GM12875 (cell line): ENCODE results near the gene CUTA.
A peak's percentile ranks its signal among the peaks of the same experiment; 100 is the strongest.

Source experiments
- H3K4me3 ChIP-seq: one replicate; pipeline ENCODE4 v1.5.1; 2011; ENCODE audit warnings: low read depth, low read length, control low read depth
- CTCF ChIP-seq: IDR thresholded peaks from 2 replicates; pipeline ENCODE4 v1.5.1; 2011; ENCODE audit warnings: low read depth, mild to moderate bottlenecking, control low read depth, inconsistent platforms, low read length, moderate library complexity, borderline replicate concordance; ENCODE audit not compliant: insufficient read depth

CUTA gene

DNA sequence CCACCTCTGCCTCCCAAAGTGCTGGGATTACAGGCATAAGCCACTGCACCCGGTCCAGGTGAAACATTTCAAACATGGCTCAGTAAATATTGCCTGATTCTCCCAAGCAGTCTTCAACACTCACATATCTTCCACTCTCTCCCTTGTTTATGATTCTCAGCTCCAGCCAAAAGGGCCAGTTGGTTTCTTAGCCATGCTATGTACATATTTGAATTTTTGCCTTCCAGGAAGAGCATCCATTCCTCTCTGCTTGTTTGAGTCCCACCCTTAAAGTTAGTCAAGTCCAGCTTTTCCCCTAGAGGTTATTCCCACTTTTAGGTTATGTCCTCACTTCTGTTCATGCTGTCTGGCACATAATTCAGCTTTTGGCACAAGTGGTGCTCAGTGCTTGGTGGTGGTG is 20.4 kb downstream of the CUTA start:
- no peak overlapping the region for H3K4me3 ChIP-seq
- TF ChIP-seq CTCF: no peak

- peak overlapping the region; percentile 79 for H3K4me3 ChIP-seq
- TF ChIP-seq CTCF: no peak
Observed at GRCh38 chr6:33392979-33393378, 24.9 kb downstream of the CUTA start.

- TF ChIP-seq CTCF: no peak
Observed at GRCh38 chr6:33392595-33392948, 25.3 kb downstream of the CUTA start.

DNA sequence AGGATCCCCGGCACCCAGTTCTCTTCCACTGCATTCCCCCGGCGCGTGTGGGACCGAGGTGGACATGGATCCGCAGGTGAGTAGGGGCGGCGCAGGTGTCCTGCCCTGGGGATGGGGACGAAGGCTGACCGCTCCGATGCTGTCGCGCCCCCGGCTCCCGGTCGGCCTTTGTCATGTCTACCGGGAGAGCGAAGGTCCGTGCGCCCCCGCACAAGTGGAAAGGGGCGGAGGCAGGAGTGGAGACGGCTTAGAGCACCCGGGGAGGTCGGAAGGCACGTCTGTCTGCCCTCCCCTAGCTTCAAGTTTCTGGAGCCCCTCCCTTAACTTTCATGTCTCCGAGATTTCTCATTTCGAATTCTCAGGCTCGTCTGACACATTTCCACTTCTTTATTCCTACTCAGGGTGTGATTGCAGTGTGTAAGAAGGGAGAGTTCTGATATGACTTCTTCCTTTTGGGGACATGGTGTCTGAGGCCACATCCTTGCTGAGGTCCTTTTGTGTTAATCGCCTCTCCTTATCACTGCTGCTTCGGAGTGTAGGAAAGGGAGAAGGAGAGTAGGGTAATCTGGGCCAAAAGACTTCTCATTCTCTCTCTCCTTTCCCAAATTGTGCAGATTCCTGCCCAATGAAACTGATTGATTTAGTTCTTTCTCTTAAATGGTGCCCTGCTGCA is 25.8 kb downstream of the CUTA start:
- TF ChIP-seq CTCF: no peak
- H3K4me3 ChIP-seq: peak overlapping the region; percentile 79

More at GRCh38 chr6:33392595-33392948, 25.3 kb downstream of the CUTA start:
- peak overlapping the region; percentile 79 for H3K4me3 ChIP-seq

DNA sequence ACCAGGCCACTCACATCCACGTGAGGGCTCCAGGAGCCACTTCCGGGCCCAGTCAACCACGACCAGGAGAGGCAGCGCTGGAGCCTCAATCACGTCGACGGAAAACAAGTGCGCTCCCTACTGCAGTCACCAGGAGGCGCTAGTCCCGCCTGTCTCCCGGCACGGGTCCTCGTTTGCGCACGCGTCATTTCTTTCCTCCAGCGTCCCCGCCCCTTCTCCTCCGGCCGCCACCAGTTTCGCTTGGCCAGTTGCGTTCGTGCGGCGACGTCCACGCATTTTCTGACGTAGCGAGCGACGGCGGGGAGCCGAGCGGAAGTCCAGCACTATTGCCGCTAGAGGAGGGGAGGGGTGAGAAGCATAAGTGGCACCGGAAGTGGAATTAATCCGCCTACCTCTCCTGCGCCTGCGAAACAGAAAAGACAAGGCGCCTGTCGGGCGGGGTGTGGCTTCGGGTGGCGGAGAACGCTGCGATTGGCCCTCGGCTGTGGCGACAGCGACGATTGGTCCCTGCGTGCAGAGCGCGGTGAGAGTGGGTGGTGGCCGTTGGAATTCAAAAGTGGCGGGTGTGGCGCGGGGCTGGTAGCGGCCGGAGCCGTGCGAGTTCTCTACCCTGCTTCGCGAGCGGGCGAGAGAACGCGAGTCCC is 26.5 kb downstream of the CUTA start, which contains the start of gene KIFC1:
TSS of gene KIFC1 (plus strand) at position 546 of the 644 bp plus-strand sequence. CDS start 163 bp downstream, outside the sequence.
- H3K4me3 ChIP-seq: peak within 1 kb of the TSS; percentile 79
- peak; percentile 94 for TF ChIP-seq CTCF

GRCh38 chr6:33390767-33391277 is 27.1 kb downstream of the CUTA start:
- TF ChIP-seq CTCF: no peak
- H3K4me3 ChIP-seq: no peak overlapping the region

- H3K4me3 ChIP-seq: no peak overlapping the region
- no peak for TF ChIP-seq CTCF
Observed at GRCh38 chr6:33390173-33390572, 27.7 kb downstream of the CUTA start.
